Measurements from ENCODE around the gene DIPK1A.

The DIPK1A gene

GRCh38 chr1:92872719-92873118, 88.5 kb downstream of the DIPK1A start:
- Histone ChIP-seq H3K4me3 (replicated peaks; ENCODE audit: low read depth, low read length) (no peak overlapping the region), H3K36me3 (ENCODE audit: control insufficient read depth, insufficient read depth, low read length) (no peaks in the 10 kb centered on the region; the same call in 1 of the 2 replicates), H3K27me3 (replicated peaks; ENCODE audit: control insufficient read depth, insufficient read depth, low read length) (no peaks in the 10 kb centered on the region)
- DNase-seq (ENCODE audit: extremely low read depth, insufficient read length), result no peak
- TF ChIP-seq, protein P1, sequence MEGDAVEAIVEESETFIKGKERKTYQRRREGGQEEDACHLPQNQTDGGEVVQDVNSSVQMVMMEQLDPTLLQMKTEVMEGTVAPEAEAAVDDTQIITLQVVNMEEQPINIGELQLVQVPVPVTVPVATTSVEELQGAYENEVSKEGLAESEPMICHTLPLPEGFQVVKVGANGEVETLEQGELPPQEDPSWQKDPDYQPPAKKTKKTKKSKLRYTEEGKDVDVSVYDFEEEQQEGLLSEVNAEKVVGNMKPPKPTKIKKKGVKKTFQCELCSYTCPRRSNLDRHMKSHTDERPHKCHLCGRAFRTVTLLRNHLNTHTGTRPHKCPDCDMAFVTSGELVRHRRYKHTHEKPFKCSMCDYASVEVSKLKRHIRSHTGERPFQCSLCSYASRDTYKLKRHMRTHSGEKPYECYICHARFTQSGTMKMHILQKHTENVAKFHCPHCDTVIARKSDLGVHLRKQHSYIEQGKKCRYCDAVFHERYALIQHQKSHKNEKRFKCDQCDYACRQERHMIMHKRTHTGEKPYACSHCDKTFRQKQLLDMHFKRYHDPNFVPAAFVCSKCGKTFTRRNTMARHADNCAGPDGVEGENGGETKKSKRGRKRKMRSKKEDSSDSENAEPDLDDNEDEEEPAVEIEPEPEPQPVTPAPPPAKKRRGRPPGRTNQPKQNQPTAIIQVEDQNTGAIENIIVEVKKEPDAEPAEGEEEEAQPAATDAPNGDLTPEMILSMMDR (IDR thresholded peaks at IDR 0.05; ENCODE audit: insufficient read depth, low read length, poor library complexity, severe bottlenecking), result no peak

DNA sequence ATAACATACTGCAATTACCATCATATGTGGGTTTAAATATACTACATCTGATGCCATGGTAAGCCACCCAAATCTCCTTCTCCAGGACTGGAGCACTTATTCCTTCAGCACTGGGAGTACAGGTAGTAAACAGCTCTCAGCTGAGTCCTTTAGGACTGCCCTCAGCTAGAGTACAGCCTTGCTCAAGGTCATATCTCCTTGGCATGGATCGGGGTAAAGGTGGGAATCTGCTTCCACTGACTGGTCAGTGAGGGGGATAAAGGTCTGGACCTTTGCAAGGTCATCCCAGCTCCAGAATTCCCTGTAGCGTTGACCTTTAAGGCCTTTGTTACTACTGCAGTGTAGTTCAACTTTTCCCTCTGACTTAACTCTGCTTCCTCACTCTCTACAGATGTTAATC, 90.7 kb downstream of the DIPK1A start:
- Histone ChIP-seq H3K4me3 (replicated peaks; ENCODE audit: low read depth, low read length) (no peak overlapping the region), H3K36me3 (ENCODE audit: control insufficient read depth, insufficient read depth, low read length) (no peaks in the 10 kb centered on the region; the same call in 1 of the 2 replicates), H3K27me3 (replicated peaks; ENCODE audit: control insufficient read depth, insufficient read depth, low read length) (no peaks in the 10 kb centered on the region)
- TF ChIP-seq, protein P1 (IDR thresholded peaks at IDR 0.05; ENCODE audit: insufficient read depth, low read length, poor library complexity, severe bottlenecking), result no peak
- DNase-seq (ENCODE audit: extremely low read depth, insufficient read length), result no peak

GRCh38 chr1:92864131-92864530, 97.1 kb downstream of the DIPK1A start:
- H3K4me3 ChIP-seq (replicated peaks; ENCODE audit: low read depth, low read length), result no peak overlapping the region
- TF ChIP-seq, protein P1 (IDR thresholded peaks at IDR 0.05; ENCODE audit: insufficient read depth, low read length, poor library complexity, severe bottlenecking), result no peak
- H3K27me3 ChIP-seq (replicated peaks; ENCODE audit: control insufficient read depth, insufficient read depth, low read length), result no peaks in the 10 kb centered on the region
- no peaks in the 10 kb centered on the region for H3K36me3 ChIP-seq (ENCODE audit: control insufficient read depth, insufficient read depth, low read length)
- DNase-seq (ENCODE audit: extremely low read depth, insufficient read length), result no peak

- TF ChIP-seq, protein P1 (IDR thresholded peaks at IDR 0.05; ENCODE audit: insufficient read depth, low read length, poor library complexity, severe bottlenecking), result no peak
- Histone ChIP-seq H3K4me3 (replicated peaks; ENCODE audit: low read depth, low read length) (no peak overlapping the region), H3K27me3 (replicated peaks; ENCODE audit: control insufficient read depth, insufficient read depth, low read length) (no peaks in the 10 kb centered on the region), H3K36me3 (ENCODE audit: control insufficient read depth, insufficient read depth, low read length) (no peaks in the 10 kb centered on the region)
- no peak for DNase-seq (ENCODE audit: extremely low read depth, insufficient read length)
These were observed 98.7 kb downstream of the DIPK1A start for GRCh38 chr1:92862605-92863004.

DNA sequence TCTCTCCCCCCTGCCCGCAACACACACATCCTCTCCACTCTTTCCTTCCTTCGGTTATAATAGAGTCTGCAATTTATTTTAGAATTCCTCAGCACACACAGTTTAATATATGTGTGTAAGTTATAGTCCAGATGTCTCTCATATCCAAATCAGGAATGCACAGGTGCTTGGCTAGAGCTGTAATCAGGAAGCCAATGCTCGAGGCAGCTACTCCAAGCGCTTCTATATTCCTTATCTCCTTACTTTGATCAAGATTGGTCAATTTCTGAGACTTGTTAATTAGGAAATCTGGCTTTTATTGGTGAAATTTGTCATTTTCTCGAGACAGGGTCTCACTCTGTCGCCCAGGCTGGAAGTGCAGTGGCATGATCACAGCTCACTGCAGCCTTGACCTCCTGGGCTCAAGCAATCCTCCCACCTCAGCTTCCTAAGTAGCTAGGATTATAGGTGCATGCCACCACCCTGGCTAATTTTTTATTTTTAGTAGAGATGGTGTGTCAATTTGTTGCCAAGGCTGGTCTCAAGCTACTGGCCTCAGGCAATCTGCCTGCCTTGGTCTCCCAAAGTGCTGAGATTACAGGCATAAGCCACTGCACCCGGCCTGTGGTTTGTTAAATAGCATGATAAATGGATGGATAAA, 101.7 kb downstream of the DIPK1A start:
- TF ChIP-seq, protein P1 (IDR thresholded peaks at IDR 0.05; ENCODE audit: insufficient read depth, low read length, poor library complexity, severe bottlenecking), result no peak
- Histone ChIP-seq H3K36me3 (ENCODE audit: control insufficient read depth, insufficient read depth, low read length) (no peaks in the 10 kb centered on the region), H3K27me3 (replicated peaks; ENCODE audit: control insufficient read depth, insufficient read depth, low read length) (no peaks in the 10 kb centered on the region), H3K4me3 (replicated peaks; ENCODE audit: low read depth, low read length) (no peak overlapping the region; the same call in 1 of the 2 replicates)
- DNase-seq (ENCODE audit: extremely low read depth, insufficient read length), result no peak
